WTC11 (cell line): ENCODE measurements around the gene LTBP1. TPM values are rescaled to one million over a fixed set of nuclear protein-coding genes. Genes with fewer than 3 reads are reported as not detected.

Experiments
- ATAC-seq: fragments of 200-7000 bp; cut with Tn5 transposase; 2 replicates; pipeline ENCODE4 v1.10.0; 2021; ENCODE audit warnings: mild to moderate bottlenecking, moderate library complexity
- CTCF ChIA-PET: fragments of 300-600 bp; sonication (Branson Sonifier 250); formaldehyde crosslinking; loops from one replicate; lab custom pipeline; 2021; ENCODE audit warnings: antibody characterized with exemption; lab: Charles Lee
- POLR2A ChIA-PET: fragments of 350-600 bp; sonication (Branson Sonifier 250); formaldehyde crosslinking; loops from one replicate; lab custom pipeline; 2021; ENCODE audit warnings: antibody characterized with exemption; lab: Charles Lee
- DNase-seq: peaks from one replicate; pipeline ENCODE4 v3.0.0; 2021; ENCODE audit warnings: low spot score
- H3K27ac Mint-ChIP-seq: 2 replicates; pipeline ENCODE4 v1.8.0; 2021; ENCODE audit warnings: mixed read lengths
- H3K27me3 Mint-ChIP-seq: 2 replicates; pipeline ENCODE4 v1.8.0; 2021; ENCODE audit warnings: low read depth, mild to moderate bottlenecking, moderate library complexity, mixed read lengths
- H3K36me3 Mint-ChIP-seq: 2 replicates; pipeline ENCODE4 v1.8.0; 2021; ENCODE audit warnings: mixed read lengths
- H3K4me1 Mint-ChIP-seq: 2 replicates; pipeline ENCODE4 v1.8.0; 2022; ENCODE audit warnings: mixed read lengths
- H3K4me3 Mint-ChIP-seq: 2 replicates; pipeline ENCODE4 v1.8.0; 2021; ENCODE audit warnings: mild to moderate bottlenecking, moderate library complexity, mixed read lengths
- H3K9me3 Mint-ChIP-seq: 2 replicates; pipeline ENCODE4 v1.8.0; 2021; ENCODE audit warnings: mixed read lengths
- GTF2I ChIP-seq: fragments of 250-450 bp; sonication (Bioruptor Pico); conservative IDR thresholded peaks from 2 replicates; pipeline ENCODE4 v1.4.0; 2021; ENCODE audit warnings: mild to moderate bottlenecking
- MXD4 ChIP-seq: fragments of 250-450 bp; sonication (Bioruptor Pico); IDR thresholded peaks from 2 replicates; pipeline ENCODE4 v1.8.0; 2021; ENCODE audit warnings: mild to moderate bottlenecking, moderate library complexity, borderline replicate concordance
- NR2C2 ChIP-seq: sonication (generic); formaldehyde crosslinking; IDR thresholded peaks from 2 replicates; pipeline ENCODE4 v1.8.0; 2022; ENCODE audit warnings: mild to moderate bottlenecking, missing genetic modification reagents
- SMAD3 ChIP-seq: sonication (generic); formaldehyde crosslinking; IDR thresholded peaks from 2 replicates; pipeline ENCODE4 v1.8.0; 2022; ENCODE audit warnings: missing genetic modification reagents, mild to moderate bottlenecking, borderline replicate concordance
- ZNF219 ChIP-seq: sonication (generic); formaldehyde crosslinking; IDR thresholded peaks from 2 replicates; pipeline ENCODE4 v1.8.0; 2023; ENCODE audit warnings: missing genetic modification reagents, mild to moderate bottlenecking, borderline replicate concordance
- total RNA-seq: library from RNA; stranded (reverse); gene quantifications from 3 replicates; pipeline ENCODE4 v1.2.3, GENCODE V29; 2021
- TF ChIP-seq, protein P1 (sequence below): sonication (generic); formaldehyde crosslinking; IDR thresholded peaks from 2 replicates; pipeline ENCODE4 v1.8.0; 2022; ENCODE audit warnings: mild to moderate bottlenecking, missing genetic modification reagents
- TF ChIP-seq, protein P2 (sequence below): sonication (generic); formaldehyde crosslinking; IDR thresholded peaks from 2 replicates; pipeline ENCODE4 v1.8.1; 2023; ENCODE audit warnings: mild to moderate bottlenecking, missing genetic modification reagents, borderline replicate concordance
- TF ChIP-seq, protein P3 (sequence below): sonication (generic); formaldehyde crosslinking; conservative IDR thresholded peaks from 2 replicates; pipeline ENCODE4 v1.8.1; 2023; ENCODE audit warnings: mild to moderate bottlenecking, low read depth, missing genetic modification reagents, moderate library complexity
- TF ChIP-seq, protein P4 (sequence below): sonication (generic); formaldehyde crosslinking; IDR thresholded peaks from 2 replicates; pipeline ENCODE4 v1.8.0; 2022; ENCODE audit warnings: mild to moderate bottlenecking, missing genetic modification reagents
- TF ChIP-seq, protein P5 (sequence below): fragments of 250-450 bp; sonication (Bioruptor Pico); IDR thresholded peaks from 2 replicates; pipeline ENCODE4 v1.9.0; 2021; ENCODE audit warnings: mild to moderate bottlenecking
- TF ChIP-seq, protein P6 (sequence below): sonication (generic); formaldehyde crosslinking; IDR thresholded peaks from 2 replicates; pipeline ENCODE4 v1.8.1; 2022; ENCODE audit warnings: mild to moderate bottlenecking, moderate library complexity, missing genetic modification reagents

The LTBP1 gene
- total RNA-seq, 1 experiment from 2014 or later: 33.6 TPM

DNA sequence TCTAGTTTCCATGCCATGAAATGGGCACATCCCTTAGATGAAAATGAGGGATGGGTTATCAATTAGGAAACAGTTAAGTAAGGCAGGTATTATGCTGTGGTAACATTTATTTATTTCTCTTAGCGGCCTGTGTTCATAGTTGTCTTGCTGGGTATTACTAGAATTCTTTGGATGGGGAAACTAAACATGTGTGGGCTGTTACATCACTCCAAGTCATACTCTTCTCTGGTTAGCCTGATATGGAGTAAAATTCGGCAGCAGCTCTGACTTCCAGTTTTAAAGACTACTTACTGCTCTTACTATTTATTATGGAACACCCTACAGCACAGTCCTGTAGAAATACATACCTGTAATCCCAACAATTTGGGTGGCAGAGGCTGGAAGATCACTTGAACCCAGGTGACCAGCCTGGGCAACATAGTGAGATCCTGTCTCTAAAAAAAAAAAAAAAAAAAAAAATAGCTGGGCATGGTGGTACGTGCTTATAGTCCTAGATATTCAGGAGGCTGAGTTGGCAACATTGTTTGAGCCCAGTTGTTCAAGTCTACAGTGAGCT, 496.6 kb downstream of the LTBP1 start:
- Mint-ChIP-seq H3K27me3 (no peaks in the 10 kb centered on the region), H3K27ac (no peak overlapping the region), H3K4me3 (no peak overlapping the region), H3K4me1 (peaks cover 10% of the 10 kb centered on the region), H3K36me3 (no peaks in the 10 kb centered on the region), H3K9me3 (no peaks in the 10 kb centered on the region)
- ATAC-seq (no peak), DNase-seq (no peak)
- ChIA-PET CTCF (interaction anchor here (1.0 kb wide), 1 partner anchor 11 kb away, joined by 3 read pairs; no protein-coding TSS in a partner anchor), POLR2A (no interaction called here)
- TF ChIP-seq, protein P1, sequence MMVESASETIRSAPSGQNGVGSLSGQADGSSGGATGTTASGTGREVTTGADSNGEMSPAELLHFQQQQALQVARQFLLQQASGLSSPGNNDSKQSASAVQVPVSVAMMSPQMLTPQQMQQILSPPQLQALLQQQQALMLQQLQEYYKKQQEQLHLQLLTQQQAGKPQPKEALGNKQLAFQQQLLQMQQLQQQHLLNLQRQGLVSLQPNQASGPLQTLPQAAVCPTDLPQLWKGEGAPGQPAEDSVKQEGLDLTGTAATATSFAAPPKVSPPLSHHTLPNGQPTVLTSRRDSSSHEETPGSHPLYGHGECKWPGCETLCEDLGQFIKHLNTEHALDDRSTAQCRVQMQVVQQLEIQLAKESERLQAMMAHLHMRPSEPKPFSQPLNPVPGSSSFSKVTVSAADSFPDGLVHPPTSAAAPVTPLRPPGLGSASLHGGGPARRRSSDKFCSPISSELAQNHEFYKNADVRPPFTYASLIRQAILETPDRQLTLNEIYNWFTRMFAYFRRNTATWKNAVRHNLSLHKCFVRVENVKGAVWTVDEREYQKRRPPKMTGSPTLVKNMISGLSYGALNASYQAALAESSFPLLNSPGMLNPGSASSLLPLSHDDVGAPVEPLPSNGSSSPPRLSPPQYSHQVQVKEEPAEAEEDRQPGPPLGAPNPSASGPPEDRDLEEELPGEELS (CRISPR knock-in tag): no peak
- TF ChIP-seq, protein P2, sequence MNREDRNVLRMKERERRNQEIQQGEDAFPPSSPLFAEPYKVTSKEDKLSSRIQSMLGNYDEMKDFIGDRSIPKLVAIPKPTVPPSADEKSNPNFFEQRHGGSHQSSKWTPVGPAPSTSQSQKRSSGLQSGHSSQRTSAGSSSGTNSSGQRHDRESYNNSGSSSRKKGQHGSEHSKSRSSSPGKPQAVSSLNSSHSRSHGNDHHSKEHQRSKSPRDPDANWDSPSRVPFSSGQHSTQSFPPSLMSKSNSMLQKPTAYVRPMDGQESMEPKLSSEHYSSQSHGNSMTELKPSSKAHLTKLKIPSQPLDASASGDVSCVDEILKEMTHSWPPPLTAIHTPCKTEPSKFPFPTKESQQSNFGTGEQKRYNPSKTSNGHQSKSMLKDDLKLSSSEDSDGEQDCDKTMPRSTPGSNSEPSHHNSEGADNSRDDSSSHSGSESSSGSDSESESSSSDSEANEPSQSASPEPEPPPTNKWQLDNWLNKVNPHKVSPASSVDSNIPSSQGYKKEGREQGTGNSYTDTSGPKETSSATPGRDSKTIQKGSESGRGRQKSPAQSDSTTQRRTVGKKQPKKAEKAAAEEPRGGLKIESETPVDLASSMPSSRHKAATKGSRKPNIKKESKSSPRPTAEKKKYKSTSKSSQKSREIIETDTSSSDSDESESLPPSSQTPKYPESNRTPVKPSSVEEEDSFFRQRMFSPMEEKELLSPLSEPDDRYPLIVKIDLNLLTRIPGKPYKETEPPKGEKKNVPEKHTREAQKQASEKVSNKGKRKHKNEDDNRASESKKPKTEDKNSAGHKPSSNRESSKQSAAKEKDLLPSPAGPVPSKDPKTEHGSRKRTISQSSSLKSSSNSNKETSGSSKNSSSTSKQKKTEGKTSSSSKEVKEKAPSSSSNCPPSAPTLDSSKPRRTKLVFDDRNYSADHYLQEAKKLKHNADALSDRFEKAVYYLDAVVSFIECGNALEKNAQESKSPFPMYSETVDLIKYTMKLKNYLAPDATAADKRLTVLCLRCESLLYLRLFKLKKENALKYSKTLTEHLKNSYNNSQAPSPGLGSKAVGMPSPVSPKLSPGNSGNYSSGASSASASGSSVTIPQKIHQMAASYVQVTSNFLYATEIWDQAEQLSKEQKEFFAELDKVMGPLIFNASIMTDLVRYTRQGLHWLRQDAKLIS: no peak
- TF ChIP-seq, protein P3, sequence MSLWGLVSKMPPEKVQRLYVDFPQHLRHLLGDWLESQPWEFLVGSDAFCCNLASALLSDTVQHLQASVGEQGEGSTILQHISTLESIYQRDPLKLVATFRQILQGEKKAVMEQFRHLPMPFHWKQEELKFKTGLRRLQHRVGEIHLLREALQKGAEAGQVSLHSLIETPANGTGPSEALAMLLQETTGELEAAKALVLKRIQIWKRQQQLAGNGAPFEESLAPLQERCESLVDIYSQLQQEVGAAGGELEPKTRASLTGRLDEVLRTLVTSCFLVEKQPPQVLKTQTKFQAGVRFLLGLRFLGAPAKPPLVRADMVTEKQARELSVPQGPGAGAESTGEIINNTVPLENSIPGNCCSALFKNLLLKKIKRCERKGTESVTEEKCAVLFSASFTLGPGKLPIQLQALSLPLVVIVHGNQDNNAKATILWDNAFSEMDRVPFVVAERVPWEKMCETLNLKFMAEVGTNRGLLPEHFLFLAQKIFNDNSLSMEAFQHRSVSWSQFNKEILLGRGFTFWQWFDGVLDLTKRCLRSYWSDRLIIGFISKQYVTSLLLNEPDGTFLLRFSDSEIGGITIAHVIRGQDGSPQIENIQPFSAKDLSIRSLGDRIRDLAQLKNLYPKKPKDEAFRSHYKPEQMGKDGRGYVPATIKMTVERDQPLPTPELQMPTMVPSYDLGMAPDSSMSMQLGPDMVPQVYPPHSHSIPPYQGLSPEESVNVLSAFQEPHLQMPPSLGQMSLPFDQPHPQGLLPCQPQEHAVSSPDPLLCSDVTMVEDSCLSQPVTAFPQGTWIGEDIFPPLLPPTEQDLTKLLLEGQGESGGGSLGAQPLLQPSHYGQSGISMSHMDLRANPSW: no peak
- no peak for TF ChIP-seq GTF2I (CRISPR knock-in tag)
- TF ChIP-seq SMAD3: no peak
- TF ChIP-seq, protein P4, sequence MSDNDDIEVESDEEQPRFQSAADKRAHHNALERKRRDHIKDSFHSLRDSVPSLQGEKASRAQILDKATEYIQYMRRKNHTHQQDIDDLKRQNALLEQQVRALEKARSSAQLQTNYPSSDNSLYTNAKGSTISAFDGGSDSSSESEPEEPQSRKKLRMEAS: no peak
- TF ChIP-seq, protein P5, sequence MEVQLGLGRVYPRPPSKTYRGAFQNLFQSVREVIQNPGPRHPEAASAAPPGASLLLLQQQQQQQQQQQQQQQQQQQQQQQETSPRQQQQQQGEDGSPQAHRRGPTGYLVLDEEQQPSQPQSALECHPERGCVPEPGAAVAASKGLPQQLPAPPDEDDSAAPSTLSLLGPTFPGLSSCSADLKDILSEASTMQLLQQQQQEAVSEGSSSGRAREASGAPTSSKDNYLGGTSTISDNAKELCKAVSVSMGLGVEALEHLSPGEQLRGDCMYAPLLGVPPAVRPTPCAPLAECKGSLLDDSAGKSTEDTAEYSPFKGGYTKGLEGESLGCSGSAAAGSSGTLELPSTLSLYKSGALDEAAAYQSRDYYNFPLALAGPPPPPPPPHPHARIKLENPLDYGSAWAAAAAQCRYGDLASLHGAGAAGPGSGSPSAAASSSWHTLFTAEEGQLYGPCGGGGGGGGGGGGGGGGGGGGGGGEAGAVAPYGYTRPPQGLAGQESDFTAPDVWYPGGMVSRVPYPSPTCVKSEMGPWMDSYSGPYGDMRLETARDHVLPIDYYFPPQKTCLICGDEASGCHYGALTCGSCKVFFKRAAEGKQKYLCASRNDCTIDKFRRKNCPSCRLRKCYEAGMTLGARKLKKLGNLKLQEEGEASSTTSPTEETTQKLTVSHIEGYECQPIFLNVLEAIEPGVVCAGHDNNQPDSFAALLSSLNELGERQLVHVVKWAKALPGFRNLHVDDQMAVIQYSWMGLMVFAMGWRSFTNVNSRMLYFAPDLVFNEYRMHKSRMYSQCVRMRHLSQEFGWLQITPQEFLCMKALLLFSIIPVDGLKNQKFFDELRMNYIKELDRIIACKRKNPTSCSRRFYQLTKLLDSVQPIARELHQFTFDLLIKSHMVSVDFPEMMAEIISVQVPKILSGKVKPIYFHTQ (CRISPR knock-in tag): no peak

DNA sequence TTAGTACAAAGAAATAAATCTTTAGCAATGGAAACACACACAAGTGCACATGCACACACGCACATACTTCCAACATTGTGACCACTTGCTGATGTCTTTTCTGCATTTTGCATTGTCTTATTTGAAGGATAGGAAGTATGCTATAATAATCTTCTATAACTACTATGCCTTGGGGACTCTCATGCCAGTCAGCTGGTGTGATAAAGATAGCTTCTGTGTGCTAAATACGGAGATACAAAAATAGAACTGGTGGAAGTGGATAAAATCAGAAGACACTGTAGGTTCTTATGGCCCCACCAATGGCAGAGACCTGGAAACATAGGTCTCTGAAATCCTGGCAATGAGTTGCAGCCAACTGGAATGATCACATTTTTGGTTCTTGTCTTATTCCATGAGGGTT, 498.2 kb downstream of the LTBP1 start:
- no peak overlapping the region for H3K27ac Mint-ChIP-seq
- ATAC-seq (no peak), DNase-seq (no peak)
- peaks cover 10% of the 10 kb centered on the region for H3K4me1 Mint-ChIP-seq
- H3K27me3 Mint-ChIP-seq: no peaks in the 10 kb centered on the region
- POLR2A ChIA-PET: interaction anchor here (0.6 kb wide), 1 partner anchor 105 kb away, joined by 3 read pairs; no protein-coding TSS in a partner anchor
- CTCF ChIA-PET: no interaction called here
- no peak overlapping the region for H3K4me3 Mint-ChIP-seq
- no peaks in the 10 kb centered on the region for H3K36me3 Mint-ChIP-seq
- H3K9me3 Mint-ChIP-seq: no peaks in the 10 kb centered on the region
- TF ChIP-seq MXD4 (no peak), NR2C2 (CRISPR knock-in tag) (no peak), ZNF219 (CRISPR knock-in tag) (no peak)
- TF ChIP-seq, protein P6, sequence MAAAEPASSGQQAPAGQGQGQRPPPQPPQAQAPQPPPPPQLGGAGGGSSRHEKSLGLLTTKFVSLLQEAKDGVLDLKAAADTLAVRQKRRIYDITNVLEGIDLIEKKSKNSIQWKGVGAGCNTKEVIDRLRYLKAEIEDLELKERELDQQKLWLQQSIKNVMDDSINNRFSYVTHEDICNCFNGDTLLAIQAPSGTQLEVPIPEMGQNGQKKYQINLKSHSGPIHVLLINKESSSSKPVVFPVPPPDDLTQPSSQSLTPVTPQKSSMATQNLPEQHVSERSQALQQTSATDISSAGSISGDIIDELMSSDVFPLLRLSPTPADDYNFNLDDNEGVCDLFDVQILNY (CRISPR knock-in tag): no peak
